ENCODE data around the gene EPHA2.

- TF ChIP-seq CTCF (IDR thresholded peaks at IDR 0.05) (no peak), ZFX (IDR thresholded peaks at IDR 0.05; ENCODE audit: borderline replicate concordance) (no peak)
These were observed 56.5 kb downstream of the EPHA2 start for GRCh38 chr1:16099412-16099811.
